HEK293T (cell line): ENCODE data around the gene COPB2.
A peak's percentile ranks its signal among the peaks of the same experiment; 100 is the strongest.

Source experiments
- CTCF ChIA-PET: fragments of 350-600 bp; formaldehyde crosslinking; extraction: SDS; loops from one replicate; lab custom pipeline; 2021; ENCODE audit warnings: antibody characterized with exemption, inconsistent platforms; lab: Yijun Ruan, JAX
- POLR2A ChIA-PET: fragments of 350-600 bp; formaldehyde crosslinking; extraction: SDS; loops from one replicate; lab custom pipeline; 2020; ENCODE audit warnings: antibody characterized with exemption, inconsistent platforms; lab: Yijun Ruan, JAX
- DNase-seq: peaks from one replicate; pipeline ENCODE4 v3.0.0; 2012; ENCODE audit warnings: mixed read lengths; ENCODE audit errors: extremely low spot score
- ARNT ChIP-seq: fragments of 450-650 bp; IDR thresholded peaks from 2 replicates; pipeline ENCODE4 v1.6.1; 2017; ENCODE audit warnings: mild to moderate bottlenecking
- BHLHE40 ChIP-seq: fragments of 450-650 bp; IDR thresholded peaks from 2 replicates; pipeline ENCODE4 v1.6.1; 2016; ENCODE audit warnings: mild to moderate bottlenecking, moderate library complexity, borderline replicate concordance
- CTBP1 ChIP-seq: fragments of 450-650 bp; IDR thresholded peaks from 2 replicates; pipeline ENCODE4 v1.6.1; 2016; ENCODE audit warnings: borderline replicate concordance
- ELF4 ChIP-seq: fragments of 450-650 bp; IDR thresholded peaks from 2 replicates; pipeline ENCODE4 v1.6.1; 2017; ENCODE audit warnings: antibody characterized with exemption
- FOXA1 ChIP-seq: fragments of 450-650 bp; IDR thresholded peaks from 2 replicates; pipeline ENCODE4 v1.6.1; 2016; ENCODE audit warnings: mild to moderate bottlenecking
- FOXK2 ChIP-seq: fragments of 450-650 bp; IDR thresholded peaks from 2 replicates; pipeline ENCODE4 v1.6.1; 2016; ENCODE audit warnings: mild to moderate bottlenecking
- FOXM1 ChIP-seq: fragments of 450-650 bp; IDR thresholded peaks from 2 replicates; pipeline ENCODE4 v1.6.1; 2017; ENCODE audit warnings: mild to moderate bottlenecking, borderline replicate concordance
- HDGF ChIP-seq: fragments of 450-650 bp; IDR thresholded peaks from 2 replicates; pipeline ENCODE4 v1.6.1; 2017; ENCODE audit warnings: antibody characterized with exemption, borderline replicate concordance
- L3MBTL2 ChIP-seq: fragments of 450-650 bp; conservative IDR thresholded peaks from 2 replicates; pipeline ENCODE4 v1.6.1; 2016; ENCODE audit warnings: mild to moderate bottlenecking
- LEF1 ChIP-seq: fragments of 450-650 bp; IDR thresholded peaks from 2 replicates; pipeline ENCODE4 v1.6.1; 2017; ENCODE audit warnings: mild to moderate bottlenecking, borderline replicate concordance
- NFRKB ChIP-seq: fragments of 450-650 bp; IDR thresholded peaks from 2 replicates; pipeline ENCODE4 v1.6.1; 2016; ENCODE audit warnings: mild to moderate bottlenecking, moderate library complexity
- PKNOX1 ChIP-seq: fragments of 450-650 bp; IDR thresholded peaks from 2 replicates; pipeline ENCODE4 v1.6.1; 2016
- SP1 ChIP-seq: fragments of 450-650 bp; IDR thresholded peaks from 2 replicates; pipeline ENCODE4 v1.6.1; 2017
- SUZ12 ChIP-seq: fragments of 450-650 bp; IDR thresholded peaks from 2 replicates; pipeline ENCODE4 v1.6.1; 2016; ENCODE audit warnings: mild to moderate bottlenecking
- TARDBP ChIP-seq: fragments of 450-650 bp; IDR thresholded peaks from 2 replicates; pipeline ENCODE4 v1.6.1; 2016
- ZNF384 ChIP-seq: fragments of 450-650 bp; IDR thresholded peaks from 2 replicates; pipeline ENCODE4 v1.6.1; 2016

The COPB2 gene

GRCh38 chr3:139320551-139321309 is 68.7 kb downstream of the COPB2 start:
- DNase-seq = no peak
- CTCF ChIA-PET = no interaction called here
- POLR2A ChIA-PET = no interaction called here
- TF ChIP-seq SUZ12 (no peak), SP1 (no peak), LEF1 (no peak), L3MBTL2 (no peak), NFRKB (no peak), ZNF384 (no peak), ARNT (no peak), FOXM1 (no peak), CTBP1 (no peak), FOXA1 (no peak)

- CTCF ChIA-PET = interaction anchor here (0.5 to 1.9 kb wide), 8 partner anchors 9 to 987 kb away, joined by 3 to 7 read pairs (median 4); no protein-coding TSS in a partner anchor
- peak; percentile 34 for DNase-seq
- POLR2A ChIA-PET = no interaction called here
- TF ChIP-seq FOXM1 = no peak
- TF ChIP-seq FOXK2 = no peak
- no peak for TF ChIP-seq TARDBP
- TF ChIP-seq ZNF384 = no peak
- TF ChIP-seq ELF4 = no peak
- no peak for TF ChIP-seq SP1
- TF ChIP-seq HDGF = no peak
- no peak for TF ChIP-seq BHLHE40
- TF ChIP-seq PKNOX1 = no peak
- TF ChIP-seq ARNT = no peak
Measured at GRCh38 chr3:139319428-139320402, 69.7 kb downstream of the COPB2 start.

- TF ChIP-seq FOXA1 (no peak), ZNF384 (no peak), CTBP1 (no peak), BHLHE40 (no peak), LEF1 (no peak), ELF4 (no peak), PKNOX1 (no peak), TARDBP (no peak), HDGF (no peak), SP1 (no peak), FOXK2 (no peak), L3MBTL2 (no peak), SUZ12 (no peak)
- no peak for DNase-seq
- POLR2A ChIA-PET = interaction anchor here (0.6 kb wide), 1 partner anchor 725 kb away, joined by 3 read pairs; the partner anchor contains the start of gene CEP70
- CTCF ChIA-PET = interaction anchor here (0.5 to 1.9 kb wide), 9 partner anchors 8 to 986 kb away, joined by 3 to 7 read pairs (median 4); no protein-coding TSS in a partner anchor
Measured at GRCh38 chr3:139318826-139319225, 70.6 kb downstream of the COPB2 start.

- DNase-seq = no peak
- CTCF ChIA-PET = interaction anchor here (0.5 to 1.9 kb wide), 6 partner anchors 8 to 214 kb away, joined by 3 to 7 read pairs (median 4); no protein-coding TSS in a partner anchor
- TF ChIP-seq ZNF384 (no peak), PKNOX1 (peak; percentile 45; the same call in 1 of the 2 replicates)
- POLR2A ChIA-PET = interaction anchor here (0.6 kb wide), 1 partner anchor 724 kb away, joined by 3 read pairs; the partner anchor contains the start of gene CEP70
Measured at GRCh38 chr3:139318431-139318816, 71.0 kb downstream of the COPB2 start.

- ChIA-PET POLR2A (interaction anchor here (0.6 kb wide), 1 partner anchor 724 kb away, joined by 3 read pairs; the partner anchor contains the start of gene CEP70), CTCF (interaction anchor here (0.5 to 1.2 kb wide), 4 partner anchors 7 to 207 kb away, joined by 3 to 5 read pairs (median 3); no protein-coding TSS in a partner anchor)
- no peak for DNase-seq
- TF ChIP-seq SUZ12 = no peak
- no peak for TF ChIP-seq TARDBP
- TF ChIP-seq HDGF = no peak
- no peak for TF ChIP-seq ARNT
- TF ChIP-seq ELF4 = no peak
- TF ChIP-seq SP1 = no peak
- no peak for TF ChIP-seq FOXK2
- TF ChIP-seq L3MBTL2 = no peak
- no peak for TF ChIP-seq FOXM1
- no peak for TF ChIP-seq LEF1
- no peak for TF ChIP-seq CTBP1
- TF ChIP-seq FOXA1 = no peak
- no peak for TF ChIP-seq PKNOX1
Measured at GRCh38 chr3:139317660-139318430, 71.6 kb downstream of the COPB2 start.
